GM18873 (cell line): Measurements from ENCODE around the gene CCDC102A.

ENCODE experiments used
- ATAC-seq: cut with Tn5 transposase; IDR thresholded peaks from one replicate; pipeline ENCODE4 v1.9.1; 2021; ENCODE audit warnings: mild to moderate bottlenecking, moderate library complexity, moderate number of reproducible peaks; ENCODE audit not compliant: unreplicated experiment, low FRiP score

CCDC102A gene

GRCh38 chr16:57525761-57526160 is 10.6 kb downstream of the CCDC102A start:
- no peak for ATAC-seq

- no peak for ATAC-seq
Observed at GRCh38 chr16:57522960-57523359, 13.4 kb downstream of the CCDC102A start.

GRCh38 chr16:57519796-57520360 is 16.5 kb downstream of the CCDC102A start:
- peak; percentile 64 for ATAC-seq

- ATAC-seq: no peak
Observed at GRCh38 chr16:57518922-57519321, 17.4 kb downstream of the CCDC102A start.

- ATAC-seq: no peak
Observed at GRCh38 chr16:57518520-57518919, 17.9 kb downstream of the CCDC102A start.

- no peak for ATAC-seq
Observed at GRCh38 chr16:57517397-57518367, 18.7 kb downstream of the CCDC102A start.

GRCh38 chr16:57516773-57517172 is 19.6 kb downstream of the CCDC102A start:
- no peak for ATAC-seq

- ATAC-seq: no peak
Observed at GRCh38 chr16:57516176-57516725, 20.1 kb downstream of the CCDC102A start.

- ATAC-seq: no peak
Observed at GRCh38 chr16:57514791-57515600, 21.4 kb downstream of the CCDC102A start.

- no peak for ATAC-seq
Observed at GRCh38 chr16:57514371-57514770, 22.0 kb downstream of the CCDC102A start.

GRCh38 chr16:57513371-57514102 is 22.8 kb downstream of the CCDC102A start:
- ATAC-seq: no peak

GRCh38 chr16:57512296-57513001 is 23.9 kb downstream of the CCDC102A start:
- ATAC-seq: no peak

GRCh38 chr16:57510016-57510871 is 26.1 kb downstream of the CCDC102A start:
- no peak for ATAC-seq

- ATAC-seq: no peak
Observed at GRCh38 chr16:57509231-57509923, 27.0 kb downstream of the CCDC102A start.

- no peak for ATAC-seq
Observed at GRCh38 chr16:57508035-57508425, 28.3 kb downstream of the CCDC102A start.

GRCh38 chr16:57507136-57508034 is 29.0 kb downstream of the CCDC102A start:
- no peak for ATAC-seq

- ATAC-seq: no peak
Observed at GRCh38 chr16:57505169-57505568, 31.2 kb downstream of the CCDC102A start.
